HepG2 (cell line): ENCODE results near the gene ABHD1. TPM values are rescaled to one million over a fixed set of nuclear protein-coding genes. Genes with fewer than 3 reads are reported as not detected.

ENCODE experiments used
- FOXJ3 ChIP-seq: sonication (generic); formaldehyde crosslinking; IDR thresholded peaks from 2 replicates; pipeline ENCODE4 v1.4.0; 2020; ENCODE audit warnings: missing genetic modification reagents, mild to moderate bottlenecking, borderline replicate concordance
- FOXK1 ChIP-seq: sonication (generic); formaldehyde crosslinking; IDR thresholded peaks from 2 replicates; pipeline ENCODE4 v1.4.0; 2020; ENCODE audit warnings: low read depth, missing genetic modification reagents, borderline replicate concordance
- MXI1 ChIP-seq: IDR thresholded peaks from 3 replicates; pipeline ENCODE4 v1.6.1; 2012; ENCODE audit warnings: low read depth, low read length, inconsistent platforms, borderline replicate concordance
- NCOR1 ChIP-seq: fragments of 200-600 bp; sonication (generic); IDR thresholded peaks from 2 replicates; pipeline ENCODE4 v1.7.0; 2017; ENCODE audit warnings: antibody characterized with exemption, low read length, borderline replicate concordance
- NR2F1 ChIP-seq, 2 experiments: fragments of 450-650 bp in 1 of 2; formaldehyde crosslinking in 1 of 2; IDR thresholded peaks; 2 replicates each; pipeline versions ENCODE4 v1.5.0 to v1.6.1; 2016 to 2020; ENCODE audit warnings: mild to moderate bottlenecking in 1 of 2, missing compliant biosample characterization in 1 of 2, missing genetic modification reagents in 1 of 2, moderate library complexity in 1 of 2
- POLR2A ChIP-seq, 2 experiments: IDR thresholded peaks; 2 replicates each; pipeline ENCODE4 v1.6.1; 2011; ENCODE audit warnings: low read depth in 2 of 2, low read length in 2 of 2, mild to moderate bottlenecking in 1 of 2, moderate library complexity in 1 of 2; ENCODE audit not compliant: insufficient read depth in 1 of 2
- PRPF4 ChIP-seq: fragments of 200-400 bp; formaldehyde crosslinking; IDR thresholded peaks from 2 replicates; pipeline ENCODE4 v1.6.1; 2016; ENCODE audit warnings: low read length, low read depth; ENCODE audit not compliant: poor library complexity, severe bottlenecking
- RAD51 ChIP-seq: fragments of 450-650 bp; IDR thresholded peaks from 2 replicates; pipeline ENCODE4 v1.6.1; 2016; ENCODE audit warnings: borderline replicate concordance
- RBAK ChIP-seq: sonication (generic); formaldehyde crosslinking; IDR thresholded peaks from 2 replicates; pipeline ENCODE4 v1.5.1; 2020; ENCODE audit warnings: mild to moderate bottlenecking, missing genetic modification reagents
- THAP11 ChIP-seq: IDR thresholded peaks from 2 replicates; pipeline ENCODE4 v1.6.1; 2016; ENCODE audit warnings: missing biosample characterization, missing genetic modification reagents
- ZBTB20 ChIP-seq: sonication (generic); formaldehyde crosslinking; IDR thresholded peaks from 2 replicates; pipeline ENCODE4 v1.8.1; 2023; ENCODE audit warnings: missing genetic modification reagents, low read depth, mild to moderate bottlenecking, borderline replicate concordance
- ZNF296 ChIP-seq: sonication (generic); formaldehyde crosslinking; conservative IDR thresholded peaks from 2 replicates; pipeline ENCODE4 v1.5.0; 2020; ENCODE audit warnings: mild to moderate bottlenecking, missing genetic modification reagents
- ZNF451 ChIP-seq: sonication (generic); formaldehyde crosslinking; IDR thresholded peaks from 2 replicates; pipeline ENCODE4 v1.5.0; 2020; ENCODE audit warnings: mild to moderate bottlenecking, missing genetic modification reagents
- ZNF83 ChIP-seq: sonication (generic); formaldehyde crosslinking; IDR thresholded peaks from 2 replicates; pipeline ENCODE4 v1.4.0; 2020; ENCODE audit warnings: missing genetic modification reagents, mild to moderate bottlenecking, borderline replicate concordance
- polyA plus RNA-seq, 8 experiments: library from polyadenylated mRNA; depleted of rRNA in 3 of 8; stranded (reverse) in 7 of 8; unstranded in 1 of 8; fragments of >200 nt; fragmentation: Illumina TruSeq in 4 of 8; extraction: Trizol in 4 of 8; gene quantifications; 2 replicates each; pipeline versions ENCODE4 v1.2.1 to v1.2.3, GENCODE V29; 2011 to 2016; ENCODE audit warnings: low read depth in 4 of 8, missing spikeins in 1 of 8, mixed read lengths in 1 of 8; ENCODE audit not compliant: insufficient read depth in 1 of 8
- total RNA-seq, 5 experiments: library from RNA; depleted of rRNA; stranded (reverse); fragments of >200 nt; fragmentation: Illumina TruSeq; extraction: Trizol; gene quantifications; 2 replicates each; pipeline ENCODE4 v1.2.3, GENCODE V29; 2016; ENCODE audit warnings: low read depth in 1 of 5
- TF ChIP-seq, protein P1 (sequence below): sonication (generic); formaldehyde crosslinking; IDR thresholded peaks from 2 replicates; pipeline ENCODE4 v1.4.0; 2020; ENCODE audit warnings: mild to moderate bottlenecking, missing genetic modification reagents
- TF ChIP-seq, protein P2 (sequence below): sonication (generic); formaldehyde crosslinking; IDR thresholded peaks from 2 replicates; pipeline ENCODE4 v1.8.1; 2023; ENCODE audit warnings: mild to moderate bottlenecking, inconsistent platforms, moderate library complexity, missing genetic modification reagents, borderline replicate concordance
- TF ChIP-seq, protein P3 (sequence below): sonication (generic); formaldehyde crosslinking; IDR thresholded peaks from 2 replicates; pipeline ENCODE4 v1.4.0; 2020; ENCODE audit warnings: missing genetic modification reagents, mild to moderate bottlenecking, borderline replicate concordance

The ABHD1 gene
- total and polyA plus RNA-seq, 2 of the 13 experiments (the other 11 are each of a cell fraction or from before 2014, with no cell fraction given), result 0.04 to 0.81 TPM

DNA sequence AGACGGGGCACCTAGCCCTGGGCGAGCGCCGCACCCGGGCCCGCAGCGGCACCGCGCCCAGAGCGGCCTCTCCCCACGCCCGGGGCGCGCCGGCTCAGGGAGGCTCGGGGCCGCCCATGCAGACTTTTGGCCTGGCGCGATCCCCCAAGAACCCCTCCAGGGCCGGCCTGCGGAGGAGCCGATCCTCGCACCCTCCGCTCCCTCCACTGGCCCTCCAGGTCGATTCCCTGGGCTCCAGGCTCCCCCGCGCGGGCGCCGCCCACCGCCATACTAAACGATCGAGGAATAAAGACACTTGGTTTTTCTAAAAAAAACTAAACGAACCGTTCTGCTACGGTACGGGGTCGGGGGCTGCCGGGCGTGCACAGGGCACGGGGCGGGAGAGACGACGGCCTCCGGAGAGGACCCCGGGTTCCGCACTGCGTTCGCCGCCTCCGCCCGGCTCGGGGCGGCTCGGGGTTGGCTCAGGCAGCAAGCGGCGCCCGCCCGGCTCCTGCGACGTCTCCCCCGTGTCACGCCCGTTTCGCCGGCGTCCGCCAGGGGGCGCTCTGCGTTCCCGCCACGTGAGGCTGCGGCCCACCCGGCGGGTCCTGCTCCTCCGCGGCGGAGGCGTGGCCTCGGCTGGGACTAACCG is 37.4 kb upstream of the ABHD1 start (continued):
- TF ChIP-seq MXI1 (peak; percentile 98; the same call in 1 of the 3 replicates), ZNF83 (no peak), PRPF4 (no peak), FOXJ3 (CRISPR knock-in tag) (no peak), ZNF296 (CRISPR knock-in tag) (no peak), ZNF451 (CRISPR knock-in tag) (0 out of 2 replicates have a peak, but pooled peaks have one; percentile 27), ZBTB20 (CRISPR knock-in tag) (no peak; the same call in 1 of the 2 replicates), THAP11 (CRISPR knock-in tag) (peak; percentile 89), FOXK1 (peak; percentile 70; the same call in 1 of the 2 replicates), NCOR1 (no peak), RBAK (CRISPR knock-in tag) (no peak), RAD51 (no peak), POLR2A (IDR thresholded peaks at IDR 0.05; ENCODE audit: insufficient read depth in 1 of 2, low read depth in 2 of 2, low read length in 2 of 2) (no peak), NR2F1 (CRISPR knock-in tag; IDR thresholded peaks at IDR 0.05) (no peak)
- TF ChIP-seq, protein P1, sequence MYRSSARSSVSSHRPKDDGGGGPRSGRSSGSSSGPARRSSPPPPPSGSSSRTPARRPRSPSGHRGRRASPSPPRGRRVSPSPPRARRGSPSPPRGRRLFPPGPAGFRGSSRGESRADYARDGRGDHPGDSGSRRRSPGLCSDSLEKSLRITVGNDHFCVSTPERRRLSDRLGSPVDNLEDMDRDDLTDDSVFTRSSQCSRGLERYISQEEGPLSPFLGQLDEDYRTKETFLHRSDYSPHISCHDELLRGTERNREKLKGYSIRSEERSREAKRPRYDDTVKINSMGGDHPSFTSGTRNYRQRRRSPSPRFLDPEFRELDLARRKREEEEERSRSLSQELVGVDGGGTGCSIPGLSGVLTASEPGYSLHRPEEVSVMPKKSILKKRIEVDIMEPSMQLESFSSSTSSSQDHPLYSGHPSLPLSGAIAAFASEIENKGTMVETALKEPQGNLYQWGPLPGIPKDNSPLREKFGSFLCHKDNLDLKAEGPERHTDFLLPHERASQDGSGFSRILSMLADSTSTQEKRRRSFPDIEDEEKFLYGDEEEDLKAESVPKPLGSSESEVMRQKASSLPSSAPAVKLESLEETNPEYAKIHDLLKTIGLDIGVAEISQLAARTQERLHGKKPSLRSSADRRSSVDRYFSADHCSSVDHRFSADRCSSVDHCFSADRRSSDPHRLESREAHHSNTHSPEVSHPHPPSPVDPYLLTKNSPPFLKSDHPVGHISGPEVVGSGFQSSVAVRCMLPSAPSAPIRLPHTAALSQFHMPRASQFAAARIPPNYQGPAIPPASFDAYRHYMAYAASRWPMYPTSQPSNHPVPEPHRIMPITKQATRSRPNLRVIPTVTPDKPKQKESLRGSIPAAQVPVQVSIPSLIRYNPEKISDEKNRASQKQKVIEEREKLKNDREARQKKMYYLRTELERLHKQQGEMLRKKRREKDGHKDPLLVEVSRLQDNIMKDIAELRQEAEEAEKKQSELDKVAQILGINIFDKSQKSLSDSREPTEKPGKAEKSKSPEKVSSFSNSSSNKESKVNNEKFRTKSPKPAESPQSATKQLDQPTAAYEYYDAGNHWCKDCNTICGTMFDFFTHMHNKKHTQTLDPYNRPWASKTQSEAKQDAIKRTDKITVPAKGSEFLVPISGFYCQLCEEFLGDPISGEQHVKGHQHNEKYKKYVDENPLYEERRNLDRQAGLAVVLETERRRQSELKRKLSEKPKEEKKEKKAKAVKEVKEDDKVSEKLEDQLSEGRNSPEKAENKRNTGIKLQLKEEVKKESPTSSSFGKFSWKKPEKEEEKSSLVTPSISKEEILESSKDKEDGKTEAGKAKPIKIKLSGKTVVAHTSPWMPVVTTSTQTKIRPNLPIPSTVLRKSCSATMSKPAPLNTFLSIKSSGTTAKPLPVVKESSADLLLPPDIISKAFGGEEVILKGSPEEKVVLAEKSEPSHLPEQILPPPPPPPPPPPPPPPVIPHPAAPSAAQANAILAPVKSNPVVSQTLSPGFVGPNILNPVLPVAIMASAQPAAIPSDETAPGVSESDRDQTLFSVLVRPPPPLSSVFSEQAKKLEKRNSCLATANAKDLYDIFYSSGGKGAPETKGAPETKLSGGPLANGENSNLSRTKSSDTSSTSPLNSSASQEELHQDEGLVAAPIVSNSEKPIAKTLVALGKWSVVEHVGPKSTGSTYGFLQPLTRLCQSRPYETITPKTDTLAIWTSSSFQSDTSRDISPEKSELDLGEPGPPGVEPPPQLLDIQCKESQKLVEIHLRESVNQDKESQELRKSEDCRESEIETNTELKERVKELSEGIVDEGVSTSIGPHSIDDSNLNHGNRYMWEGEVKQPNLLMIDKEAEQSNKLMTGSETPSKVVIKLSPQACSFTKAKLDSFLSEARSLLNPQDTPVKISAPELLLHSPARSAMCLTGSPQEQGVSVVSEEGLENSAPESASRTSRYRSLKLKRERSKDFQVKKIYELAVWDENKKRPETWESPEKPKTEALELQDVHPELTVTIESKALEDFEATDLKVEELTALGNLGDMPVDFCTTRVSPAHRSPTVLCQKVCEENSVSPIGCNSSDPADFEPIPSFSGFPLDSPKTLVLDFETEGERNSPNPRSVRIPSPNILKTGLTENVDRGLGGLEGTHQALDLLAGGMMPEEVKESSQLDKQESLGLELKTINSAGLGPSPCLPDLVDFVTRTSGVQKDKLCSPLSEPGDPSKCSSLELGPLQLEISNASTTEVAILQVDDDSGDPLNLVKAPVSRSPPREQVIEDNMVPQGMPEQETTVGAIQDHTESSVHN (CRISPR knock-in tag), result 0 out of 2 replicates have a peak, but pooled peaks have one; percentile 12
- TF ChIP-seq, protein P2, sequence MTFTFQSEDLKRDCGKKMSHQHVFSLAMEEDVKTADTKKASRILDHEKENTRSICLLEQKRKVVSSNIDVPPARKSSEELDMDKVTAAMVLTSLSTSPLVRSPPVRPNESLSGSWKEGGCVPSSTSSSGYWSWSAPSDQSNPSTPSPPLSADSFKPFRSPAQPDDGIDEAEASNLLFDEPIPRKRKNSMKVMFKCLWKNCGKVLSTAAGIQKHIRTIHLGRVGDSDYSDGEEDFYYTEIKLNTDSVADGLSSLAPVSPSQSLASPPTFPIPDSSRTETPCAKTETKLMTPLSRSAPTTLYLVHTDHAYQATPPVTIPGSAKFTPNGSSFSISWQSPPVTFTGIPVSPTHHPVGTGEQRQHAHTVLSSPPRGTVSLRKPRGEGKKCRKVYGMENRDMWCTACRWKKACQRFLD (CRISPR knock-in tag), result no peak
- TF ChIP-seq, protein P3, sequence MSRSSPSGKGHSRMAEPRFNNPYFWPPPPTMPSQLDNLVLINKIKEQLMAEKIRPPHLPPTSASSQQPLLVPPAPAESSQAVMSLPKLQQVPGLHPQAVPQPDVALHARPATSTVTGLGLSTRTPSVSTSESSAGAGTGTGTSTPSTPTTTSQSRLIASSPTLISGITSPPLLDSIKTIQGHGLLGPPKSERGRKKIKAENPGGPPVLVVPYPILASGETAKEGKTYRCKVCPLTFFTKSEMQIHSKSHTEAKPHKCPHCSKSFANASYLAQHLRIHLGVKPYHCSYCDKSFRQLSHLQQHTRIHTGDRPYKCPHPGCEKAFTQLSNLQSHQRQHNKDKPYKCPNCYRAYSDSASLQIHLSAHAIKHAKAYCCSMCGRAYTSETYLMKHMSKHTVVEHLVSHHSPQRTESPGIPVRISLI, result 0 out of 2 replicates have a peak, but pooled peaks have one; percentile 13
